Midbrain (tissue), 1 donor: ENCODE measurements around the gene EEFSEC.

Experiments
- DNase-seq: peaks from one replicate; lab custom pipeline; 2025; lab: John Stamatoyannopoulos, UW

EEFSEC gene

DNA sequence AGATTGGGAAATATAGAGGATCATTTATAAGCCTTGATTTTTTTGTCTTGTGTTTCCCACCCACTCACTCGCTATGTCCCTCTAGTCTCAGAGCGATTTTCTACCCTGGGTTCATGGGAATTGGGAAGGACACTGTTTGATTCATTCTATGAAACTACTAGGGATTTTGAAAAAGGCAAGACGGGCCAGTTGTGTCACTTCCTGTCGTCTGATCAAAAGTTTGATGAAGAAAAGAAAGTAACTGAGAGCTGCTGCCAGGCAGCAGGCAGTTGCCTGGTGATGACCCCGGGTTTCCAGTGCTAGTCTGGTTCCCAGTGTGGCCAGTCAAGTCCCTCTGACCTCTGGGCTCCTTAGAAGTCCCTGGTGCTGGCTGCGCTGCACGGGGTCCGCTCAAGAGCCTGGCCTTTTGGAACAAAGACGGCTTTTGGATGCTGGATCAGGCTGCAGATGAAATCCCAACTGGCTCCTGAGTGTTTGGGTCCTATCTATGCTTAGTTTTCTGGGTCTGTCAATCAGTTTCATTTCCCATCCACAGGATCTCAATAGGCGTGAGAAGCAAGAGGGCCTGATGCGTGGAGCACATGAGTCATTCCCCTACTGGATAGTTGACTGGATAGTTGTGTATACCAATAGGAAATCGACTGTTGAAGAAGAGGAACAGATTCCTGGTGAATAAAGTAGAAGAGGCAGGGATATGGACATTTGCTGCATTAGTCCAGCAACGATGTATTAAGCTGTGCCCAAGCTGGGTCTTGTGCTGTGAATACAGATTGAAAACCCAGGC is 89.7 kb downstream of the EEFSEC start:
- DNase-seq, result no peak

DNA sequence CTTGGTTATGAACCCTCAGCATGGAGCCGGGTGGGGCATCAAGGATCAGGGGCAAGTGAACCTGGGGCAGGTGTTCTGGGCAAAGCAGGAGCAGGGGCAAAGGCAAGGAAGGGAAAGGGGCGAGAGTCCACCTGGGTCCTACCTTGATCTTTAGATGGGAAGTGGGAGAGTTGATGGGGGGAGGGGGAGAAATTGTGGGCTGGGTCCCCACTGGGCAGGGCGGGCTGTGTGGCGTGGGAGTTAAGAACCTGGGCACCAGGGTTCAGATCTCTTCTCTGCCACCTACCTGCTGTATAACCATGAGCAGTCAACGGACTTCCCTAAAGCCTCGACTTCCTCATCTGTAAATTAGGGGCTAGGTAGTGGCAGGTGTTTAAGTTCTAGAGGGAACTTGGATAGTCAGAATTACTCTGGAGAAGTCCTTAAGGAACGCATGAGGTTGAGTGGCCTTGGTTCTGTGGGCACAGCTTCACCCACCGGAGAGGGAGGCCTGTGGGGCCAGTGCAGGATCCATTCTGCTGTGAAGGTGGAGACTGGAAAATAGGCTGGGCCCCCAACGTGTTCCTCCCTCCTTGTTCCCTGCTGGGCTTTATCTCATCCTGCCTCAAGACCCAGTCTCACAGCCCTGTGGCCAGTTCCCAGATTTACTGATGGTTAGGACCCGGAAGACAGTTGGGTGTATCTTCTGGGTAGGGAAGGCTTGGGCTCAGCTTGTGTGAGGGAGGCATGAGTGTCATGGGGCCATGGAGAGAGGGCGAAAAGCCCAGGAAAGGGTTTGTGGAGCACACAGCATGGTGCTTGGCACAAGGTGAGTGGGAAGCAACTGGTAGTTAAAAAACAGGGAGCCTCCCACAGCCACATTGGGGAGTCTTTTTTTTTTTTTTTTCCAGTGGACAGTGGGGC is 90.6 kb downstream of the EEFSEC start:
- no peak for DNase-seq

DNA sequence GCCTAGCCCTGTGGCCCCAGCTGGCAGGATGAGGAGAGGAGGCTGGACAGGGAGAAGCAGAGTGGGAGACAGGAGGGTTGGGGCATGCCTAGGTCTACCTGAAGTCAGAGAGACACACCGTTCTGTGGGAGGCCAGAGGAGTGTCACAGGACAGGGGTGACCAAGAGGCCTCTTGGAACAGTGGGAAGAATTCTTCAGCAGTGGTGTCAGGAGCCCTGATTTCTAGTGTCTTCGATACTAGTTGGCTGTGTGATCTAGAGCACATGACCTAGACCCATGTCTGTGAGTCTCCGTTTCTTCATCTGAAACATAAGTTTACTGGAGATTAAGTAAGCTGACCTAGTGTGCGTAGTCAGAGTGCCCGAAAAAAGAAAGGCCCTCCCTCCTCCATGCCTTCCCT is 92.2 kb downstream of the EEFSEC start:
- DNase-seq, result no peak

DNA sequence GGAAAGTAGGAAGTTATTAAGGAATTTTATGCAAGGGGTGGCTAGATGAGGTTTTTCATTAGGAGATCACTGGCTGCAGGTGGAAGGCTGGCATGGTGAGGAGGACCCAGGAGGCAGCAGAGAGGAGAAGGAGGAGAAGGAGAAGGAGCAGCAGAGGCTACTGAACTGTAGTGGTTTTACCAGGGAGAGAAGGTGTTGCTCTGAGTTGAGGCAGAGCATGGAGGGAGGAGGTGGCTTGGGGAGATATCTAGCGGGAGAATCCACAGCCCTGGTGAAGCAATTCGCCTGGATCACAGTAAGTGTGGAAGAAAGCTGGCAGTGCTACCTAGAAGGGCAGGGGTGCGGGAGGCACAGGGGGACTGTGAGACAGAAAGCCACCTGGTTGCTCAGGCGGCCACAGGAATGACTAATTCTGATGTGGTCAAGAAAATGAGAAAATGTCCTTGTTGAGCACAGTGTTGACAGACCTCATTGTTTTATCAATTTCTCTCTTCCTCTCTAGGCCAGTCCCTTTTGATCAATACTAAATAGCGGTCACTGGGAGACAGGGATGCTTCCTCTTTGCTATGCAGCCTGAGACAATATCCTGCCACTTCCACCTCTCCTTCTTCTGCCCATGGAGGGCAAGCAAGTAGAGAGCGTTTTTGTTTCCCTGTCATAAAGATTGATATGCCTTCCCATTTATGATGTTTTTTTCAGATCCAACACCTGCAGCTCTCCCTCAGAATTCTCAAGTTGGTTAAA is 94.6 kb downstream of the EEFSEC start:
- no peak for DNase-seq

DNA sequence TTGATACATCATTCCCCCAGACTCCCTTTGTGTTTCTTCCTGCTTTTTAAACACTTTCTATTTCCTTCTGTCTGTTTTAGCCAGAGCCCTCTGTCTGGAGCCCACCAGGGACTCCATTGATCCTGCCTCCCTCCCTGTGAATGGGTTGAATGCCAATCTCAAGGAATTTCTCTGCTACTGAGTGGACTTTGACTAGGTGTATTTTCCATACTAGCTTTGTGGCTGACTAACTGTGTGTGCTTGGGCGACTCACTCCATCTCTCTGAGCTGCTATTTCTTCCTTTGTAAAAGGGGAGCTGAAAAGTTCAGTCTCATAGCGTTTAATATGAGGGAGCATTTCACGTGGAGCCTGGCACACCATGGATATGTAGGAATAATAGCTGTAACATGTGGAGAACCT is 98.8 kb downstream of the EEFSEC start:
- DNase-seq, result no peak

DNA sequence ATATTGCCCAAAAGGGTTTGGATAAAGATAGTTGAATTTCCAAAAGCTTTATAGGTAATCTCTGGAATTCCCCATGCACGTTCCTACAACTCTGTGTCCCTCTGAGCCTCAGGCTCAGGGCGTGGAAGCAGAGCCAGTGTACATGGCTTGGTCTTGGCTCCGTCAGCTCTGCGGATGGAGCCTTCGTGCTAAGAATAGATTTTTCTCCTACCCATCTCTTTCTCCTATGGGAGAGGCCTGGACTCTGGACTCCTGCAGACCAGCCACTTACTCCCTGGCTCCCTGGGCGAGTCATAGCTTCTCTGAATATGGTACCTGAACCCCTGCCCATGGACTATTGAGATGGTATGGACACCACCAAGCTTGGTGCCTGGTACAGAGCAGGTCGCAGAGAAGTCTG is 99.9 kb downstream of the EEFSEC start:
- DNase-seq, result no peak

DNA sequence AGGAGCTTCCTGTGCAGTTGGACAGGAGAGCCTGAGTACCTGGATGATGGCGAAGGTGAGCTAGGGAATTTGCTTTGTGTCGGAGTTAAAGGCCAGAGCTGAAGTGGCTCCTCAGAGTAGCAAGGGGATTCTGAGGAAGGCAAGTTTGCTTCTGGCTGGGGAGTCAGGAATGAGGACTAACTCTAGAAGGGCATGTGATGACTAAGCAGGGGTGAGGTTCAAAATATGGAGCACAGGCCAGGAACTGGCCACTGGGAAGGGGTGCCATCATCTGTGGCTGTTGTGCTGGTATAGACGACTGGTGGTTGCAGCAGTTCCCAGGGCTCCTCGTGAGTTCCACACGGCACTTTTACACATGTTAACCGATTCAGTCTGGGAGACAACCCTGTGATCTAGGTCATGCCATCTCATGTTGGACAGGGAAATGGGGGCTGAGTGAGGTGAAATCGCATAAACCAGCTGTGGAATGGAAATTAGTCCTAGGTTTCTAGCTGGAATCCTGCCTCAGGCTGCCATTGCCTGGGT is 100.8 kb downstream of the EEFSEC start:
- DNase-seq, result no peak

DNA sequence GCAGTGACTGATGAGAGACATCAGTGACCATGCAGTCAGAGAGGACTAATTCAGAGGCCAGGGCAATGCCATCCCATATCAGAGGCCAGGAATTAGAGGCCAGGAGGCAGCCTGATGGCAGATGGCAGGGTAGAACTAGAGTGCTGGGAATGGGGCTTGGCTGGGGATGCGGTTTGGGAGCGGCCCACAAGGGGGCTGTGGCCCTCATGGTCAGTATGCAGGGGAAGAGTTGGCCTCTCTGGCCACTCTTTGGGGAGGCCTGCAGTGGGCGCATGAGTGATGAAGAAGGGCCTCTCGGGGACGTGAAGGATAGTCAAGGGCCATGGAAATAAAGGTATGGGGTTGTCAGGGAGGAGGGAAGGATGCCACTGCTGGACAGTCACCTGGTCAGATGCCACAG is 101.7 kb downstream of the EEFSEC start:
- DNase-seq, result no peak

DNA sequence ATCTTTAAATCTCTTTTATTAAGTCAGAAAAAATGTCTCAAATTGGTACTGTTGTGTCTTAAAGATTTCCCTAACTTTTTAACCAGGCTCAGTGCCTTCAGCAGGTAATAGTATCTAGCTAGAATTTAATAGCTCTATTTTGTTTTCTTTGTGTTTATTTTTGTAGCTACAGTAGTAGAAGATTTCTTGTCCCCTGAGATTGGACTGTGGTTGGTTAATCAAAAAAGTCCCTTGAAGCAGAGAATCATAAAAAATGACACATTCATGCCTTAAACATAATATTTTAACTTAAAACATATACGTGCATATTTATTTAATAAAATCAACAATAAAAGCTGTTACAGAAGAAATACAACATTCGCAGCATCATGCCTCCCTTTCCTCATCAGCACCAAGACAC is 102.8 kb downstream of the EEFSEC start:
- DNase-seq, result no peak

DNA sequence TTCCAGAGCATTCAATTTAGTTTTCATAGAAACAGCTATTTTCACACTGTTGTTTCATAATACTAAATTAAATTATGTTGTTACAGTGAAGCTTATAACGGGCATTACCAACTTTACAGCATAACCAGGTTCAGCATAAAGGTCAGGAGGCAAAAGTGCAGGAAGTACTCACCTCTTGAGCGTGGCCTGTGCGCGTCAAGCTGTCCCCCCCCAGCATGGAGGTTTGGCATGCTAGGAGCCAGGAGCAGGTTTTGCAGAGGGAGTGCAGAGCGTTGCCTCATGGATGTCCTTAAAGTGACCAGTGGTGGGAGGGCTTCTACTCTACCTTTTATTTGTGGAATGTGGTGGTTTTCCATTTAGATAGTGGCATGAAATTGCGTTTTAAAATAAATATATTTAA is 104.4 kb downstream of the EEFSEC start:
- no peak for DNase-seq

DNA sequence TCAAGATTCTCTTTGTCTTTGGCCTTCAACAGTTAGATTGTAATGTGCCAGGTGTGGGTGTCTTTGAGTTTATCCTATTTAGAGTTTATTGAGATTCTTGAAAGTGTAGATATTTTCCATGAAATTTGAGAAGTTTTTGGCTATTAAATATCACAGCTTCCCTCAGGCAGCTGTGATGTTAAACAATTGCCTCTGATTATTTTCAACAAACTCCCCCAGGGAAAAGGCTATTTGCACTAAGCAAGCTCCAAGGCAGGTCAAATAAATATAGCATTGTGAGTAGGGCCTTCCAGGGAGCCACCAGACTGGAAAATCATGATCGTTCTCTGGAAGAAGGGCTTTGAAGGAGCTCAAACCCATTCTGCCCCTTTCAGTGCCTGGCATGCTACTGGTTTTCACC is 107.0 kb downstream of the EEFSEC start:
- no peak for DNase-seq

DNA sequence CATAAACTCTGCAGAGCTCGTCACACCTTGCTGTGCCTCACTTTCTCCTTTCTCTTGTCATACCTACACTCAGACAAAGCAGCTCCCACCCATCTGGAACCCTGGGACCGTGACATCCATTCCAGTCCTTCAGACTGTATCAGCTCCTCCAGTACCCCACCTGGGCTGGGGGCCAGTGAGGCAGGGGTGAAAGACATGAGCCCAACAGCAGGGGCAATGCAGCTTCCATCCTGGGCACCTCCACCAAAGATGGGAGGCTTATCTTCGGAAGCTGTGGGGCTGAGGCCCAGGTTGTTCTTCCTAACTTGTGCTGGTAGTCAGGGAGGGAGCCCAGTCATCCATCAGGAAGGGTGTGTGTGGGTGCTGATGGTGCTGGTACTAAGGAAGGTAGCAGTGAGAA is 109.2 kb downstream of the EEFSEC start:
- DNase-seq, result no peak

DNA sequence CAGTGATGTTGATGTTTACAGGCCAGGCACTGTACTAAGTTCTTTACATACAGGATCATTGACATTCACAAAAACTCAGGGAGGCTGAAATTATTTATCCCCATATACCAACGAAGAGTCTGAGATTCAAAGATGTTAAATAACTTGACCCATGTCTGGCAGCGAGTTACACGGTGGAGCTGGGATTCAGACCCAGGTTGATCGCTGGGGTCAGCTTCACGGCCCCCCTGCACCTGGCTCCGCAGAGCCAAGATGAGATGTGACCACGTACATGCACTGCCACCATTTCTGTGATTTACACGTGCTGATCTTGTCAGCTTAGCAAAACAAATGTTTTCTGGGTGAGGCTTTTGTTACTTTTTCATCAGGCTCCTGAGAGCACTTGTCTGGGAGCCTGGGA is 109.8 kb downstream of the EEFSEC start:
- no peak for DNase-seq

DNA sequence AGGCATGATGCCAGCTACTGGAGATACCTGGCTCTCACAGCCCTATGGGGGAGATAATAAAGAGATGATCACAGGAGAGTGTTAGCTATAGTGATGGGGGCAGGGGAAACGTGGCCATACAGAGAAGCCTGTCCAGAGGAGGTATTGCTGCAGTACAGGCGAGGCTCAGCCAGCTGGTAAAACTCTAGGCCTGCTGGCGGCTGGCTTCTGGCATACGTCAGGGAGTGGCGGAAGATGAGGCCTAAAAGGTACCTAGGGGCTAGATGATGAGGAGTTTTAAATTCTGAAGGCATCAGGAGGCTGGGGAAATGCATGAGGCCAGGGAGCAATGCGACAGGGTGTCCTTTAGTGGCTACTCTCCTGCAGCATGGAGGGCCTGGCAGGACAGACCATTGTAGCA is 110.7 kb downstream of the EEFSEC start:
- DNase-seq, result no peak

DNA sequence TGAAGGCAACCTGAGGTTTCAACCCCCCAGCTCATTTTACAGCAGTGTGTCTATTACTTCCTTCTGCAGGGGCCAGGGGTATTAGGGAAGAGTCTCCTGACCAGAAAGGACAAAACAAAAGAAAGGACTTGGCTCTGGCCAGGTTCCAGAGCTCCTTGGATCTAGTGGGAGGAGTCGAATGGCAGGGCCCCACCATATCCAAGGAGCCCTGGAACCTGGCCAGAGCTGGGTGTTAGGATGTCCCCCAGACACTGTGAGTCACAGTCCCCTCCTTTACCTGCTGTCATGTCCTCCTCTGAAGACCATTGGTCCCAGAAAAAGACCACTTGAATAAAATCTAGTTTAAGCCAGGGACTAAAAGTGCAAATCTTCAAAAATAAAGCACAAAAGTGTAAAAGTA is 113.2 kb downstream of the EEFSEC start:
- DNase-seq, result no peak

DNA sequence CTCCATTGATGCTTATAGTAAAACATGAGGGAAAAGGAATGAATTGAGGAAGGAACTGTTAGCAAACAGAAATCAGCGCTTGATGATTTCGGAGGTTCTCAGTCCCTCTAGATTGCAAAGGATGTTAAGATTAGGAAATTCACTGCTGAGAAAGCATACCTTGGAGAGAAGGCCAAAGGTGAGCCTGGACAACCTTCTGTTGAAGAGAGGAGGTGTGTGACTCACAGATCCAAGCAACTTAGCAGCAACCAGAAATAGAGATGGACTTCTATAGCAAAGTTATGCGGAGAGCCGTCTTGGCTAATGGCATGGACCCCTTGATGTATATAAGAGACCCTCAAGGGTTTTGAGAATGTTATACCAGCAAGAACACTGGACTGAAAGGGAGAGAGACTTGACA is 114.3 kb downstream of the EEFSEC start:
- no peak for DNase-seq

DNA sequence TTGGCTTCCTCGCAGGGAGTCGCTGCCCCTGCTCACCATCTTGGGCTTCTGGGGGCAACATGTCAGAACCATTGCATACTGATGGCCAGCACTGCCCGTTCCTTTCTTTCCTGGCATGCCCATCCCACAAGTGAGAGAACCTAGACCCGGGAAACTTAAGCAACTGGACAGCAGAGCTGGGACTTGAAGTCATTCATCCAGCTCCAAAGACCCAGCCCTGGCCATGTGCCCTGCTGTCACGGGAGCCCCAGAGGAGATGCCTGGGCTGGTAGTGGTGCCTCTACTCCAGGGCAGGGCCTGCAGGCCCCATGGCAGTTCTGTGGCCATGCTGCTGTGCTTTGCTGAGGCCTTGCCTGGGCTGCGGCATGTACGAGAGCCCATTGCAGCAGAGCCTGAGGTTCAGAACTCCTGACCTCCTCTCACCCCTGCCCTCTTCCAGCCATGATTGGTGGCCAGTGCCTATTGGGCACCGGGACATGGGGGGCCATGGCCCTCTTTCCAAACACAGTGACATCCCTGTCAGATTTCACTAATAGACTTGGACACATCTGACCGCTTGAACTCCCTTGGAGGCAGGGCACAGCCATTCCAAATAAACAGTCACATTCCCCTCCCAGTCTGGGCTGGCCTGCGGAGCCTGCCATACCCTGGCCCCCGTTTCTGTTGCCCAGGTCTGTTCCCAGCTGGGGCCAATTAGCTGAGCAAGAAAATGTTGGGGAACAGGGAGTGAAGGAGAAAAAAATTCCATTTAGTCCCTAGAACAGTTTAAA is 115.9 kb downstream of the EEFSEC start:
- DNase-seq, result no peak

DNA sequence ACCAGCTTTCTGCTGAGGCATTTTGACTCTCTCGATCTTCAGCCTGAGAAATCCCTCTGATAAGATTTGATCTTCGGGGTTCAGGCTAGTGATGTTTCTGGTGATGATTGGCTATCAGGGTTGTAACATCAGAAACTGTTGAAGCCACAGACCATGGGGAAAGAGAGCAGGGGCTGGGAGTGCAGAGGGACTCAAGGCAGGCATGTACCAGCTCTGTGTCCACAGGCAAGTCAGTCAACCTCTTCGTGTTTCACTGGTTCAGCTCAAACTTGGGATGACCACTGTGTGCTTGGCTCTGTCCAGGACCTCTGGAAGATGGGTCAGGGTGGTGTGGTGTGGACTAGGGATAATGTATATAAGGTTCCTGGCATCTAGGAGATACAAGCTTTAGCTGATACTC is 116.5 kb downstream of the EEFSEC start:
- no peak for DNase-seq

DNA sequence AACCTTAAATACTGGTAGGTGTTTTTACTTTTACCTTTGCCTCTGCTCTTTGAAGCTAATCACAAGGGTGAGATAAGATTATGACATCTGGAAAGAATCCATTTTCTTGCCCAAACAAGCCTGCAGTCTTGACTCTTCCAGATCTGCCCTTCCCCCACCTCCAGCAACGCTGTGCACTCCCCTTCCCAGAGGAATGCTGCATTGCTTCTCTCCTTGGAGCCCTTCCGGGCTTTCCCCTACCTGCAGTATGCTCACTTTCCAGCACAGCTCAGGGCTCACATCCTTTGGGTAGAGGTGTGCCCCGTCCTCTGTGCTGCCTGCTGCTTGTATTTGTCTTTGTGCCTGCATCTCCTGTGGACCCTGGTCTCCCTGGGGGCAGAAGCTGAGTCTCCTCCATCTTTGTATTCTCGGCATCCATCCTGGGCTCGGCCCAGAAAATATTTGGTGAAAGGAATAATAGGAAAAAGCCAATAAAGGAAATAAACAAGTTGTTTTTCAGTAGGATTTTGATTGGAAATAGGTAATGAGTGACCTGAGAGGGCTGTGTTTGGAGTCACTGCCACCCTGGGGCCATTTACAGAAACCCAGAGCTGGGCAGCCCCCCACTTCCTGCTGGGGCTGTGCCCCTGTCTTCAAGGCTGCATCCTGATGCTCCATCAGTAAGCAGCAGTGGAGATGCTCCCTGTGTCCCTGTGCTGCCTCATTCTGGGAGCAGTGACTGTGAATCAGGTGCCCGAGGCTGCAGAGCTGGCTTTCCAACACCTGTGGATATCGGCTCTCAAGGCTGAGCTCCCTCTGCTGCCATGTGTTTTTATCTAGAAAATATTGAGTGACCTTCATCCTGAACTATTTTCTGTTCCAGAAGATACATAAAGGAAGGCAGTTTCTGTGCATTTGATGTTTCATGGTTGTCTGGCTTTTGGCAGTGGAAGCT is 117.5 kb downstream of the EEFSEC start:
- DNase-seq, result no peak

DNA sequence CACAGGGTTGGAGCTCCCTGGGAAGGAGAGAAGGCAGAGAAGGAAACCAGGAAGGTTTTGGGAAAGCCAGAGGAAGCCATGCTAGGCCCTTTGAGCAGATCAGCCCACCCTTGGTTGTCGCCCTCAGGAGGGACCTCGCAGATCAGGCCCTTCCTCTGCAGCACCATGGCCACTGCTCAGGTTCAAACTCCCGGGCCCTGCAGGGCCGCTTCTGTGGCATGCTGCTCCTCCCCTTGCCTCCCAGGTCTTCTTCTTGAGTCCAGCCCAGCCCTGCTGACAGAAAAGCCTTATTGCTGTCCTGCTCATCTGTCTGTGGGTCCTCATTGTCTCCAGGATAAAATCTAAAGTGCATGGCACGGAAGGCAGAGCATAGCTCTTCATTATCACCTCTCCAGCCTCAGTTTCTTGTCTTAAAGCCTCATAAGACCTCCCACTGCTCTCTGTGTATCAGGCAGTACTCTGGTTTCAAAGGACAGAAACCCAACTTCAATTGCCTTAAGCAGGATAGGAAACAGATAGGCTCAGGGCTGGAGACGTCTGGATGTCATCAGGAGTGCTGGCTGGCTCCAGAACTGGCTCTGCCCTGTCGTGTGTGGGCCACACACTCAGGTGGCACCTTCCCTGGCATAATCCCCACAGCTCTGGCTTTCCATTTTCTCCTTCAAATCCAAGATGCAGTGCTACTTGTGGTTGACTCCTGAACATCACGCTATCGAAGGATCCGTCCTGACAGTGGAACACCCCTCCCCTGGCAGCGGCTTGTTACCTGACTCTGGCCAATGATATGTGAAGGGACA is 118.5 kb downstream of the EEFSEC start:
- DNase-seq, result no peak
